NAMALWA (cell line): ENCODE measurements around the gene SARDH.
A peak's percentile ranks its signal among the peaks of the same experiment; 100 is the strongest.

Experiments
- DNase-seq: peaks from one replicate; pipeline ENCODE4 v3.0.0-alpha.2; 2015; ENCODE audit warnings: low spot score

The SARDH gene

GRCh38 chr9:133667759-133668450 lies 70.2 kb downstream of the SARDH start:
- no peak for DNase-seq

- DNase-seq: no peak
Observed at GRCh38 chr9:133666845-133667244, 71.3 kb downstream of the SARDH start.

DNA sequence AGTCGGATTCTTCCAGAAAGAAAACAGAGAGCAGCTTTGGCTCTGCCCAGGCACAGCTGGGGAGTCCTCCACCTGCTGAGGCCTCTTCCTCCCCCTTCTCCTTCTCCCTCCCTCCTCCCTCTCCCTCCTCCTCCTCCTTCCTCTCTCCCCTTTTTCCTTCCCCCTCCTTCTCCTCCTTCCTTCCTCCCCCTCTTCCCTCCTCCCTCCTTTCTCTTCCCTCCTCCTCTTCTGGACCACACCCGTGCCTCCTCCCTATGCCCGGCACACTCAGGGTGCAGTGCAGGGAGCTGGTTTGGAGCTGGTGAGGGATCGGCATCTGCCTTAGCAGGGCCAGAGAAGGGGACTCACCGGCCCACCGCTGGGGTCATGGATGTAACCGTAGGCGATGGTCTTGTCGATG lies 71.8 kb downstream of the SARDH start:
- DNase-seq: no peak

DNA sequence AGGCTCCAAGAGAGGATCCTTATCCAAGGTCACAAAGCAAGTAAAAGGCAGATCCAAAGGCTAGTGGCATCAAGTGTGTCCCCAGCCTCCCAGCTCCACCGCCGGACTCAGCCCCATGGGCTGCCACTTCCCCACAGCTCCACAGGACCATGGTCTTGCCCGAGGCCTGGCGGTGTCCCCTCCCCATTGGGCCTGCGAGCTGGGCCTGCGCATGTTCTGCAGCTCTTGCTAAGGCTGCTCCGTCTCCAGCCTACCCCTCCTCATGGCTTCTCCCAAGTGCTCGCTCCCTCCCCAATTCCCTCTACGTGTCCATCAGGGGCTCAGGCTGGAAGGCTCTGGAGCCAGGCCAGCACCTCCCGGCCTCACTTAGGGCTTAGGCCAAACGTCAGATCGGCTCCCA lies 72.6 kb downstream of the SARDH start:
- DNase-seq: no peak

GRCh38 chr9:133665096-133665495 lies 73.1 kb downstream of the SARDH start:
- DNase-seq: no peak

GRCh38 chr9:133664173-133665050 lies 73.7 kb downstream of the SARDH start:
- peak; percentile 18 for DNase-seq

- no peak for DNase-seq
Observed at GRCh38 chr9:133661846-133662540, 76.2 kb downstream of the SARDH start.

- DNase-seq: no peak
Observed at GRCh38 chr9:133659516-133659915, 78.6 kb downstream of the SARDH start.

DNA sequence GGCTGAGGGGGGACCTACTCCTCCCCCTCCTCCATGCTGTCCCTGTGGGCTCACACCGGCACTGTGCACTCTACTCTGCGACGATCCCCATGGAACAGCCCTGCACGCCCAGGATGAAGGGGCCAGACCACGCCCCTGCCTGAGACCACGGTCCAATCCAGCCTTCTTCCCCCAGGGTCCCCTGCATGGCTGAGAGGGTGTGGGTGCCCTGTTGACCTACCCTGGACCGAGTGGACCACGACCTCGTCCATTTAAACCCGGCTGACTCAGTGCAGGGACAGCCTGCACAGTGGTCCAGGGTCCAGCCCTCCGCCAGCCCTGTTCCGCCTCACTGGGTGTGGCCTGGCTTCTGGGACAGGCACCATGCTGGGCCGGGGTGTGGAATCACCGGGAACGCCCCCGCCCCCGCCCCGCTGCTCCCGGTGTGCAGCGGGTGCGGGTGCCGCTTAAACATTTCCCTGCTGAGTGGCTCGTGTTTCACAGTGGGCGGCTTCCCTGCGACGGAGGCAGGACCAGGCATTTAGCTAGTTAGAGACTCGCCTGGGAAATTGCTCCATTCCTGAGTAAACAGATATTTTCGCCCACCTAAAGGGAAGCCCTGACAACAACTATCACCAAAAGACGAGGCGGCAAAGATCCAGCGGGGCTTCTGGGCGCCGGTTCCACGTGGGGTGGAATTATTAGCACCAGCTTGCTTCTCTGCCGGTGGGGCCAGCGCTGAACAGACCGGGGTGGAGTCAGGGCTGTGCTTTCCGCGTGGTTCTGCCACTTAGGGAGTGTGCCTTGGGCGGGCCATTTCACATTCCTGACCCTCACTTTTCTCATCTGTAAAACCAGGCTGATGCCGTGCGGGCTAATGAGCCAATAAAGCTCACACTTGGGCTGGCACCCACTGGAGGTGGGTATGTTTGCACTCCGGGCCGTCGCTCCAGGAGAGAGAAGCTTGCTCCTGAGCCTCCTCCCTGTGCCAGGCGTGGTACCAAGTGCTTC lies 79.4 kb downstream of the SARDH start:
- DNase-seq: no peak

DNA sequence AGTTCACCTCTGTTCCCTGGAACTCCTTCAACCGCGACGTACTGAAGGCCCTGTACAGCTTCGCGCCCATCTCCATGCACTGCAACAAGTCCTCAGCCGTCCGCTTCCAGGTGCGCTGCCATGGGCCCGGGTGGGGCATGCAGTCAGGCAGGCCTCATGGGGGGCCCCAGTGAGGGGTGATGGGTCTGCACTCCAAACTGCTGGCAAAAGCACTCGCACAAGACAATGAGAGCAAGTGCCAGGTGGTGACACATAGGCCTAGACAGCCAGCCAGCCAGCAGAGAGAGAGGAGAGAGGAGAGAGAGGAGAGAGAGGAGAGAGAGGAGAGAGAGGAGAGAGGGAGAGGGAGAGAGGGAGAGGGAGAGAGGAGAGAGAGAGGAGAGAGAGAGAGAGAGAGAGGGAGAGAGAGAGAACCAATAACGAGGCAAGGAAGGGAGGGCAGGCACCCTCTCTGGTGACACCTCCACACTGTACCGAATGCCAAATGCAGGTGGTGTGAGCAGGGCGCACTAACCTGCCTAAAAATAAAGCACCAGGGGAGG lies 81.0 kb downstream of the SARDH start:
- DNase-seq: no peak

GRCh38 chr9:133656211-133657119 lies 81.7 kb downstream of the SARDH start:
- no peak for DNase-seq

DNA sequence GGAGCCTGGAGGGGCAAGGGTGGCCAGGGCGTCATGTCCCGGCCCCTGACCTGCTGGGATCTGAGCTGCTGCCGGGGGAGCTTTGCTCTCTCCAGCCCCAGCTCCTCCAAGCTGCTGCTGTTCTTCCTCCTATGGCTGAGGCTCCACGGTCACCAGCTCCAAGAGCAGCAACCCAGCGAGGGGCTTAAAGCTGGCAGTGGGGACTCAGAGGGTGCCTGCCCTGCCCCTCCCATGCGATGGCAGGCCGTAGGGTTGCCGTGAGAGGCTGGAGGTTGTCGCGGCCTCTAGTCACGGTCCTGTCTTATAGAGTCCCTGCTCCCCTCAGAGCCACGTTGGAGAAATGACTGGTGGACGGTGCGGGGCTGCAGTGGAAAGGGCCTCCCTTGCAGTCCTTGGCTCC lies 82.5 kb downstream of the SARDH start:
- DNase-seq: no peak

DNA sequence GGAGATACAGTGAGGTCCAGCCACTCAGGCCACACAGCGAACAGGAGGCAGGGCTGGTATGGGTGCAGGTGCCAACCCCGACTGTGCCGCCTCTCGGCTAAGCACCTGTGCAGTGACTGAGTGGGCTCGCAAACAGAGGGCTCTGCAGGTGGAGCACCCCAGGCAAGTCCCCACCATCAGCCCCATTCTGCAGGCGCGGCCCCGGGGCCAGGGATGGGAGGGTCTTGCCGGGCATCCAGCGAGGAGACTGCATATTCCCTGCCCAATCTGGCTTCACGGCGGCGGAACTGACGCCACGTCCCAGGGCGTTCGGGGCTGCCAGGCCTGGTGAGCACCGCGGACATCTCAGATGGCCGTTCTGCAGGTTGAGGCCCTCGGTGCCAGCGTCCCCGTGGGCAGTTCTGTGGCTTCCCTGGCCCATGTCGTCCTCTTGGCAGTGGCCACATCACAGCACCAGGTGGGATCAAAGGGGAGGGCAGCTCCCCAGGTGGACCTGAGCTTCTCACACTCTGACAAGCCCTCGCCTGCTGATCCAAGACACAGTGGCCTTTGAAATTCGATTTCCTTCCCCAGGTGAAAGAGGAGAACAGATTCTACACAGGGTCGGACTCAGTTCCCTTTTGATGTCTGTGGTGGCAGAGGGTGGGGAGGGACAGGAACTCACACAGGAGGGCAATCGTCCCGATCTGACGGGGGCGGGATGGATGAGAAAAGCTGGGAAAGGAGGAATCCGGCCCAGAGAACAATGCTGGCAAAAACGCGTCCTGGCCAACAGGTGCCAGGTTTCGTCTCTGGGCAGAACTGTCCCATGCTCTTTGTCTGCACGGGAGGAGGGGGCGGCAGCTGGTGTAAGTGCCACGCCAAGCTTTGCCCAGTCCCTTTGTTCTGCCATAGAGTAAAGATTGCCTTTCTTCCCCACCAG lies 83.2 kb downstream of the SARDH start:
- no peak for DNase-seq

DNA sequence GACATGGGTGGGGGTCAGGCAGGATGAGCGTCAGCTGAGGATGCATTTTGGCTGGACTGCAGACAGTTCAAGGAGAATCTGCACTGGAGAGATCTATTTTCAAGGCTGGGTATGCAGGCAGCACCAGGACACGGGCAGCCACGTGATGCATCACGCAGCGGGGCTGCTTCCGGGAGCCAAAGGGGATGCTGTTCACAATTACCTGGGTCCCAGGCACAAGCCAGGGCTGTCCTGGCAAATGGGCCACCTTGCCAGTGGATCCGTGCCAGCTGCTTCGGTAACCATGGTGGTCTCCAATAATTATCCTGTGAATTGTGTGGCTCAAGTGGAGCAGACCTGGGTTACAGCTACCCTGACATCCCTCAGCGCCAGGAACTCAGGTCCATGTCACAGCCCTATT lies 84.5 kb downstream of the SARDH start:
- no peak for DNase-seq

- no peak for DNase-seq
Observed at GRCh38 chr9:133650026-133650425, 88.1 kb downstream of the SARDH start.

- no peak for DNase-seq
Observed at GRCh38 chr9:133649194-133649593, 89.0 kb downstream of the SARDH start.

DNA sequence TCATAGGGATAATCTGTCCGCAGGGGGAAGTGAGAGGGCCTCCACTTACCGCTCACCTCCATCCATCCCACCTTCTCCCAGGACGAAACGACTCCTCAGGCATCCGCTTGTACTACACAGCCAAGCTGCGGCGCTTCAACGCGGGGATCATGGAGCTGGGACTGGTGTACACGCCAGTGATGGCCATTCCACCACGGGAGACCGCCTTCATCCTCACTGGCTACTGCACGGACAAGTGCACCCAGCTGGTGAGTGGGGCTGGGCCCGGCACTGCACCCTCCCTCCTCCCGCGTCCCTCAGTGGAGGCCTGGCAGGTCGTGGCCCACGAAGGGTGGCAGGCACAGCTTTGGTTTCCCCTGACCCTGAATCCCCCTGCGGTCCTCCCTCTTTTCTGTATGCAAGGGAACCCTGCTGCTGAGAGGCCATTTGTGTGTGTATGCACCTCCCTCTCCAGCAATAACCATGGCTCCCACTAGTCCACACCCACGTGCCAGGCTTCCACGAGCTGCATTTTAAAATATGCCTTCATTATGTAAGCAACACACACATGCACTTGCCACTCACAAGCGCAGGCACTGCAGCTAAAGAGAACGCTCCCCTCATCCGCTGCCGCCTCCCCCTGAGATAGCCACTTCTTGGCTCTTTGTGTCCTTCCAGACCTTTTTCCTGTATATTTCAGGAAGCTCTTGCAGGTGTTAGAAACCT lies 90.2 kb downstream of the SARDH start:
- DNase-seq: no peak

- DNase-seq: no peak
Observed at GRCh38 chr9:133647148-133647547, 91.0 kb downstream of the SARDH start.
